ENCODE measurements around the gene PTPRCAP.

GRCh38 chr11:67429038-67429668 lies 8.3 kb downstream of the PTPRCAP start:
- TF ChIP-seq EGR1 (IDR thresholded peaks at IDR 0.05): no peak
- TF ChIP-seq CREB1 (IDR thresholded peaks at IDR 0.05; ENCODE audit: low read depth): no peak
- no peak for TF ChIP-seq MAX (IDR thresholded peaks at IDR 0.05)
- no peak for TF ChIP-seq NFIC (IDR thresholded peaks at IDR 0.05)
- no peak for TF ChIP-seq RAD21 (IDR thresholded peaks at IDR 0.05; ENCODE audit: low read depth)
- TF ChIP-seq YY1 (IDR thresholded peaks at IDR 0.05; ENCODE audit: low read depth): no peak
- TF ChIP-seq TCF12 (IDR thresholded peaks at IDR 0.05; ENCODE audit: low read depth): no peak
- no peak for TF ChIP-seq ZBTB7A (IDR thresholded peaks at IDR 0.05; ENCODE audit: low read depth)
- TF ChIP-seq FOXM1 (IDR thresholded peaks at IDR 0.05; ENCODE audit: borderline replicate concordance, low read depth): no peak
- TF ChIP-seq EP300 (IDR thresholded peaks at IDR 0.05; ENCODE audit: borderline replicate concordance): no peak
